Testis (tissue), 3 donors: ENCODE results near the gene SPTLC3. TPM values are rescaled to one million over a fixed set of nuclear protein-coding genes. Genes with fewer than 3 reads are reported as not detected.

Source experiments
- DNase-seq: peaks from one replicate; pipeline ENCODE4 v3.0.0-alpha.2; 2019
- H3K27ac ChIP-seq, 2 donors: fragments of 200-600 bp; sonication (generic); one replicate each; pipeline ENCODE4 v1.5.1; 2019
- H3K27me3 ChIP-seq: fragments of 200-600 bp; sonication (generic); one replicate; pipeline ENCODE4 v1.5.1; 2019
- H3K36me3 ChIP-seq: fragments of 200-600 bp; sonication (generic); one replicate; pipeline ENCODE4 v1.5.1; 2017; ENCODE audit warnings: low read depth; ENCODE audit errors: missing control alignments
- H3K4me1 ChIP-seq: fragments of 200-600 bp; sonication (generic); one replicate; pipeline ENCODE4 v1.5.1; 2019
- H3K4me3 ChIP-seq, 2 donors: fragments of 200-600 bp; sonication (generic); one replicate each; pipeline ENCODE4 v1.5.1; 2017 to 2019
- H3K9me3 ChIP-seq: fragments of 200-600 bp; sonication (generic); one replicate; pipeline ENCODE4 v1.5.1; 2017
- POLR2A ChIP-seq: fragments of 450-650 bp; IDR thresholded peaks from one replicate; pipeline ENCODE4 v1.6.1; 2017; ENCODE audit warnings: antibody characterized with exemption, mild to moderate bottlenecking, moderate library complexity
- WGBS, 2 donors: methylation state at CpG; one replicate each; pipeline ENCODE4 v1.1.5; 2018; 5-methylcytosine and 5-hydroxymethylcytosine counted together
- intact Hi-C: fragments of 100-400 bp; cut with DNase I; formaldehyde crosslinking; loops from one replicate; pipeline ENCODE4 v1.15.1; 2023; ENCODE audit warnings: low total_unique reads
- polyA plus RNA-seq: library from polyadenylated mRNA; stranded (reverse); fragments of 350-450 nt; fragmentation: Illumina TruSeq; extraction: RNeasy Lipid Tissue Mini Kit (QIAGEN cat#74804); gene quantifications from one replicate; pipeline ENCODE4 v1.2.3, GENCODE V29; 2014; ENCODE audit warnings: low read depth, low replicate concordance; ENCODE audit not compliant: insufficient read depth
- total RNA-seq, 2 donors: library from RNA; depleted of rRNA; stranded (reverse); fragments of >200 nt; gene quantifications; one replicate each; pipeline ENCODE4 v1.2.3, GENCODE V29; 2016
- TF ChIP-seq, protein P1 (sequence below), 3 experiments: fragments of 450-650 bp in 2 of 3; fragments of 200-600 bp in 1 of 3; sonication (generic) in 1 of 3; IDR thresholded peaks; one replicate each; pipeline ENCODE4 v1.5.1; 2016 to 2019; ENCODE audit warnings: antibody characterized with exemption in 3 of 3, mild to moderate bottlenecking in 2 of 3, moderate library complexity in 1 of 3

The SPTLC3 gene
- total and polyA plus RNA-seq, 3 donors from 2014 or later: 9.8 to 22.6 (median 11.3) TPM

DNA sequence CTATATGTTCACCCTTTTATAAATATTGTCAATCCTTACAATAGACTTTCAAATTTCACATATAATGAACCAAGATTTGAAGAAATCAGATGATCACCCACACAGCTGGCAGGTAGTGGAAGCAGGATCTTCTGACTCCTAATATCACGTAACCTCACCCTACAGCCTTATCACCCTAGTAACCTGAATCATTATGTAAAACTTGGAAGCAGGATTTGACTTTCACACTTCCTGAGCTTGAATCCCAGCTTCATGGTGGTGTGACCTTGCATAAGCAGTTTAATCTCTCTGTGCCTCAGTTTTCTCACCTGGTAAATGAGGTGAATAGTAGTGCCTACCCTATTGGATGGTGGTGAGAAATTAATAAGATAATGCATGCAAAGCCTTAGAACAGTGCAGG lies 16.4 kb downstream of the SPTLC3 start:
- no peaks in the 10 kb centered on the region for H3K9me3 ChIP-seq
- 91 to 100% methylated on average over 1 of the region's 1 CpG for WGBS, 2 donors
- no peaks in the 10 kb centered on the region for H3K4me1 ChIP-seq
- no peaks in the 10 kb centered on the region for H3K27me3 ChIP-seq
- no peak overlapping the region for H3K4me3 ChIP-seq
- DNase-seq: no peak
- intact Hi-C loops: no loop called here
- TF ChIP-seq, protein P1, sequence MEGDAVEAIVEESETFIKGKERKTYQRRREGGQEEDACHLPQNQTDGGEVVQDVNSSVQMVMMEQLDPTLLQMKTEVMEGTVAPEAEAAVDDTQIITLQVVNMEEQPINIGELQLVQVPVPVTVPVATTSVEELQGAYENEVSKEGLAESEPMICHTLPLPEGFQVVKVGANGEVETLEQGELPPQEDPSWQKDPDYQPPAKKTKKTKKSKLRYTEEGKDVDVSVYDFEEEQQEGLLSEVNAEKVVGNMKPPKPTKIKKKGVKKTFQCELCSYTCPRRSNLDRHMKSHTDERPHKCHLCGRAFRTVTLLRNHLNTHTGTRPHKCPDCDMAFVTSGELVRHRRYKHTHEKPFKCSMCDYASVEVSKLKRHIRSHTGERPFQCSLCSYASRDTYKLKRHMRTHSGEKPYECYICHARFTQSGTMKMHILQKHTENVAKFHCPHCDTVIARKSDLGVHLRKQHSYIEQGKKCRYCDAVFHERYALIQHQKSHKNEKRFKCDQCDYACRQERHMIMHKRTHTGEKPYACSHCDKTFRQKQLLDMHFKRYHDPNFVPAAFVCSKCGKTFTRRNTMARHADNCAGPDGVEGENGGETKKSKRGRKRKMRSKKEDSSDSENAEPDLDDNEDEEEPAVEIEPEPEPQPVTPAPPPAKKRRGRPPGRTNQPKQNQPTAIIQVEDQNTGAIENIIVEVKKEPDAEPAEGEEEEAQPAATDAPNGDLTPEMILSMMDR (IDR thresholded peaks at IDR 0.05): no peak
- no peak for TF ChIP-seq POLR2A
- no peak overlapping the region for H3K27ac ChIP-seq
- no peaks in the 10 kb centered on the region for H3K36me3 ChIP-seq

DNA sequence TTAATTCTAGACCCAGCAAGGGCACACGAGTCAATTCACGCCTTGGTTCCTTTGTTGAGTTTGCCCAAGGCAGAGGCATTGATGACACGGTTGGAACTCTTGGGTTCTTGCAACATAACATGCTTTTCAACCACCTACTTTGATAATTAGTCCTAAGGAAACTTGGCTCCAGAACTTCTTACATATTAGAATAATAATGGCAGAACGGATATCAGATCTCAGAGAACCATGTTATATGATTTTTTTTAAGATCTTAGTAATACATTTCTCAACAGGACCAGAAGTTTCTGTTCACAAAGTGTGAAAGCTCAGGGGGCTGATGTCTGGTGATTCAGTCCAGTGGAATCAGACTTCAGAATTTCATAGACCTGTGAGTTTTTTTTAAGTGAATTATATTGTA lies 19.2 kb downstream of the SPTLC3 start:
- Histone ChIP-seq H3K27ac (no peak overlapping the region), H3K9me3 (no peaks in the 10 kb centered on the region), H3K4me1 (no peaks in the 10 kb centered on the region), H3K4me3 (no peak overlapping the region), H3K27me3 (no peaks in the 10 kb centered on the region), H3K36me3 (no peaks in the 10 kb centered on the region)
- no peak for TF ChIP-seq POLR2A
- TF ChIP-seq, protein P1 (IDR thresholded peaks at IDR 0.05): no peak
- DNase-seq: no peak
- 74 to 75% methylated on average over 4 of the region's 4 CpGs for WGBS, 2 donors
- intact Hi-C loops: no loop called here

DNA sequence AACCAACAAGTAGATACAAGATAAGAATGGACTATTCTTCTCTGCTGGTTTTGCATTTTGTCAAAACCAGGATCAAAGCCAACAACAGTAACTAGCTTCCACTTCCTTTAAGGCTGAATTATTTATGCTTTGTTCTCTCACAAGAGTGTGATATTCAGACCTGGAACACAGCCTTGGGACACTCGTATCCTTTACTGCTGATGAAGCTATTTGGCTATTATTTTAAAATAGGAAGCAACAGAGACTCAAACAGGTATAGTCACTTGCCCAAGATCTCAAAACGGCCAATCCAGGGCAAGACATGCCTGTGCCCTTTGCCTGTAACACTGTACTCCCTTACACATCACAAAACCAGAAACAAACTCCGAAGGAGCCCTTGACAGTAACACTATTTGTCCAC lies 19.9 kb downstream of the SPTLC3 start:
- no peaks in the 10 kb centered on the region for H3K9me3 ChIP-seq
- H3K4me3 ChIP-seq: no peak overlapping the region
- WGBS, 2 donors: 65 to 66% methylated on average over 3 of the region's 3 CpGs
- H3K4me1 ChIP-seq: no peaks in the 10 kb centered on the region
- intact Hi-C loops: no loop called here
- H3K27ac ChIP-seq: no peak overlapping the region
- no peak for DNase-seq
- H3K36me3 ChIP-seq: no peaks in the 10 kb centered on the region
- TF ChIP-seq, protein P1 (IDR thresholded peaks at IDR 0.05): no peak
- no peak for TF ChIP-seq POLR2A
- H3K27me3 ChIP-seq: no peaks in the 10 kb centered on the region

DNA sequence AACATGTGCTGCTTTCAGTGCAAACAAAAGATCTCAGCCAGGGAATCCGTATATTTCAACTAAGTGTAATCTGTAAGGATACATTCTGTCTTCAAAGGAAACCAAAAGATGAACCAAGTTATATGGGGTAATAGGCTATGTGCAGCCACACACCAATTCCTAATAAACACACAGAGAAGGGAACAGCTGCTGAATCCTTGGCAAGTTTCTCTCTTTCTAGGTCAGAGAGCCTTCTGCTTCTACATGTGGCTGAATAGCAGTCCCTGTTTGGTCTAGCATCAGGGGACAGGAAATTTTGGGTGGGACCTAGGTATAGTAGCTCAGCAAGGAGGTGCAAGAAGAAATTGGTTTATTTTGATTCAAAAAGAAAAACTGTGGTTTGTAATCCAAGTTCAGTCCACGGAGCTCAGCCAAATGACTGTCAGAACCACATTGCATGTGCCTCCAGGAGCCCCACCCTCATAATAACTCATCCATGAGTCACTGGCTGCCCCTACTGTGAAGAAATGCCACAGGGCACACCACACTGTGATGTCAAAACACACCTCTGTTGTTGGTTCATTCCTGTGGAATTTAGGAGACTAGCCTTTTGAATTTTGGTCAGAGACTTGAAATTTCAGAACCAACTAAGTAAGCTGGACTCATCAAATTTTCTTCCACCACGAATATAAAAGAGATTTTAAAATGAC lies 21.1 kb downstream of the SPTLC3 start:
- H3K27ac ChIP-seq: no peak overlapping the region
- no peak for DNase-seq
- TF ChIP-seq, protein P1 (IDR thresholded peaks at IDR 0.05): no peak
- TF ChIP-seq POLR2A: no peak
- no peaks in the 10 kb centered on the region for H3K27me3 ChIP-seq
- no peaks in the 10 kb centered on the region for H3K9me3 ChIP-seq
- intact Hi-C loops: no loop called here
- no peaks in the 10 kb centered on the region for H3K4me1 ChIP-seq
- 67 to 76% methylated on average over 3 of the region's 3 CpGs for WGBS, 2 donors
- H3K36me3 ChIP-seq: no peaks in the 10 kb centered on the region
- no peak overlapping the region for H3K4me3 ChIP-seq

DNA sequence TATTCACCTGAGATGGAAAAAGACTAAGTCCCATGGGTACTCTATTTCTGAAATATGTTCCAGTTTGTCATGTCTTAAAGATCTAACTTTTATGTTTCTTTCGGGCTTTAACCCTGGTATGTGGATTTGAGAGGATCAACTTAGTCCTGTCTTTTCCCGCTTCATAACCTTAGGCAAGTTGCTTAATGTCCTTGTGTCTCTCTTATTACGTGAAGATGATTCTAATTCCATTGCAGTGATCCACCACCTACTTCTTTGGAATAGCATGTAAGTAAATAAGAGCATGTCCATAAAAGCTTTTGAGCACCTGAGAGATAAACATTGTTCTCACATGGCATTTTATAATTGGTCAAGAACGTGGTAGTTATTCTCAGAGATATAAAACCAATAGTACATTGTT lies 23.0 kb downstream of the SPTLC3 start:
- TF ChIP-seq POLR2A: no peak
- TF ChIP-seq, protein P1 (IDR thresholded peaks at IDR 0.05): no peak
- Histone ChIP-seq H3K27me3 (no peaks in the 10 kb centered on the region), H3K36me3 (no peaks in the 10 kb centered on the region), H3K4me1 (no peaks in the 10 kb centered on the region), H3K27ac (no peak overlapping the region), H3K4me3 (no peak overlapping the region), H3K9me3 (no peaks in the 10 kb centered on the region)
- no peak for DNase-seq
- intact Hi-C loops: no loop called here
- 89 to 90% methylated on average over 4 of the region's 4 CpGs for WGBS, 2 donors
